Skeletal muscle satellite cell (primary cell): ENCODE results near the gene CLDND2.

ENCODE experiments used
- H3K27me3 ChIP-seq: 2 replicates; pipeline ENCODE4 v1.7.0; 2013; ENCODE audit warnings: low read length; ENCODE audit not compliant: control insufficient read depth, insufficient read depth
- H3K36me3 ChIP-seq: 2 replicates; pipeline ENCODE4 v1.7.0; 2013; ENCODE audit warnings: mild to moderate bottlenecking, control low read depth, low read length; ENCODE audit not compliant: insufficient read depth
- H3K4me1 ChIP-seq: 2 replicates; pipeline ENCODE4 v1.7.0; 2013; ENCODE audit warnings: low read length; ENCODE audit not compliant: control insufficient read depth, insufficient read depth
- H3K4me2 ChIP-seq: 2 replicates; pipeline ENCODE4 v1.7.0; 2013; ENCODE audit warnings: mild to moderate bottlenecking, low read length
- H3K4me3 ChIP-seq: 2 replicates; pipeline ENCODE4 v1.7.0; 2013; ENCODE audit warnings: low read length
- H3K9ac ChIP-seq: 2 replicates; pipeline ENCODE4 v1.7.0; 2013; ENCODE audit warnings: mild to moderate bottlenecking, low read depth, low read length, moderate library complexity
- H3K9me3 ChIP-seq: replicated peaks from 2 replicates; pipeline ENCODE4 v1.7.0; 2013; ENCODE audit warnings: mild to moderate bottlenecking, control low read depth, low read length

Gene CLDND2

DNA sequence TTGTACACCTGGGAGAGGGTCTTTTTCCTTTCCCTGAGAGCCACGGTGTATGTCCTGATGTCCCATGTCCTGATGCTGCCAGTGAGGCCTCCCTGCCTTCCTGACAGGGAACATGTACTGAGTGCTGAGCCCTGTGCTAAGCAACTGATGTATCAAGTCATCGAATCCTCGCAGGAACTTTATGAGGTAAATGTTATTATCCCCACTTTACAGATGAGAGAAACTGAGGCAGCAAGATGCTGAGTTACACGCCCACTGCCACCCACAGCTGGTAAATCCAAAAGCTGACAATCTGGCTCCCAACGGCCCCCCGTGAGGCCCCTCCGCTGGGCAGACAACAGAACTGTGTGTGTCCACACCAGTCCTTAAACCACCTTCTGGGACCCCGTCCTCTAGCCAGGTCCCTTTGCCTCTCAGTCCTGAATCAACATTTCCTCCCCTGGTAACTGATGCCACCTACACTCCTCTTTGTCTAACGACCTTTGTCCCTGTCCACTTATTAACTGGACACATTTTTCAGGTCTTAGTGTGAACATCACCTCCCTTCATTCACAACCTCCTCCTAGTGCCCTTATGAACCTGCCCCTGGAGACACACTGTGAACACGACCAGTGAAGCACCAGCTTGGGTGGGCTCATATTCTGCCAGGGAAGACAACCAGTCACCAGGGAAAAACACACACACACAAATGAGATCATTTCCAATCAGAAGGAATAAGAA lies 21.4 kb downstream of the CLDND2 start:
- Histone ChIP-seq H3K4me3 (no peak overlapping the region), H3K36me3 (peaks cover 37% of the 10 kb centered on the region), H3K27me3 (no peaks in the 10 kb centered on the region), H3K9me3 (no peaks in the 10 kb centered on the region), H3K4me2 (no peak overlapping the region), H3K4me1 (peaks cover 11% of the 10 kb centered on the region), H3K9ac (no peak overlapping the region)

DNA sequence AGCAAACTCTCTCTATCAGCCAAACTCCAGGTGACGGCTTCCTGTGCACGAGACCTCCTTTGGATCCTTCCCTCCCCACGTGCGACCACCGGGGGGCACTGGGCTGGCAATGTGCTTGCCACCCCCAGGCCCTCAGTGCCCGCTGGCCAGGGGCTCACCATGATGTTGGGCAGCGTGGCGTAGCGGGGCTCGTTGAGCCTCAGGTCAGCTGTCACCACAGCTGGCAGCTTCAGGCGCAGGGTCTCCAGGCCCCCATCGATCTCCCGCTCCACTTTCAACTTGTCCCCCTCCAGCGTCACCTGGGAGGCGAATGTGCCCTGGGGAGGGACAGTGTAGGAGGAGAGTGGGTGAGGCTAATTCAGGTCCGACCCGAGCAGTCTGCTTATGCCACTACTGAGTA lies 22.1 kb downstream of the CLDND2 start:
- H3K9ac ChIP-seq, result no peak overlapping the region
- H3K4me2 ChIP-seq, result no peak overlapping the region
- no peak overlapping the region for H3K4me3 ChIP-seq
- peaks cover 11% of the 10 kb centered on the region for H3K4me1 ChIP-seq
- H3K27me3 ChIP-seq, result no peaks in the 10 kb centered on the region
- H3K9me3 ChIP-seq, result no peaks in the 10 kb centered on the region
- H3K36me3 ChIP-seq, result peaks cover 35% of the 10 kb centered on the region

DNA sequence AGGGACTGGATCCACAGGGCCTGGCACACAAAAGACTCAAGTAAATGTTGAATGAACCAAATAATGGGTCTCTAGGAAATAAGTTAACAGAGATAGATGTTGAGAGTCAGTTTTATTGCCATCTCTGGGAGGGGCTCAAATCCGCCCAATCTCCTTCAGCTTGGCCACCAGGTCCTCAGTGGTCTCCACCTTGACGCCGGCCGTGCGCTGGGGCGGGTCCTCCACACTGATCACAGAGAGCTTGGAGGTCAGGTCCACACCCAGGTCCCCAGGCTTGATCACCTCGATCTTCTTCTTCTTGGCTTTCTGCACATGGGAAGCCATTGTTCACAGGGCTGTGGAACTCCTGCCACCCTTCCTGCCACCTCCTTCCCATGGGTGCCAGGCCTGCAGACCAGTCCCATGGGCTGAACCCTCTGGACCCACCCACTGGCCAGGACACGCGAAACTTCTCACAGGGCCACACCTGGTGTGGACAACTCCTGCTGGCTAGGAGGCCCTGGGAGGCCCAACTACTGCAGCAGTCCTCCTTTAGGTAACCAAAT lies 23.7 kb downstream of the CLDND2 start:
- Histone ChIP-seq H3K4me2 (no peak overlapping the region), H3K27me3 (no peaks in the 10 kb centered on the region), H3K9me3 (no peaks in the 10 kb centered on the region), H3K4me1 (peaks cover 8% of the 10 kb centered on the region), H3K36me3 (peaks cover 25% of the 10 kb centered on the region), H3K9ac (no peak overlapping the region), H3K4me3 (no peak overlapping the region)

DNA sequence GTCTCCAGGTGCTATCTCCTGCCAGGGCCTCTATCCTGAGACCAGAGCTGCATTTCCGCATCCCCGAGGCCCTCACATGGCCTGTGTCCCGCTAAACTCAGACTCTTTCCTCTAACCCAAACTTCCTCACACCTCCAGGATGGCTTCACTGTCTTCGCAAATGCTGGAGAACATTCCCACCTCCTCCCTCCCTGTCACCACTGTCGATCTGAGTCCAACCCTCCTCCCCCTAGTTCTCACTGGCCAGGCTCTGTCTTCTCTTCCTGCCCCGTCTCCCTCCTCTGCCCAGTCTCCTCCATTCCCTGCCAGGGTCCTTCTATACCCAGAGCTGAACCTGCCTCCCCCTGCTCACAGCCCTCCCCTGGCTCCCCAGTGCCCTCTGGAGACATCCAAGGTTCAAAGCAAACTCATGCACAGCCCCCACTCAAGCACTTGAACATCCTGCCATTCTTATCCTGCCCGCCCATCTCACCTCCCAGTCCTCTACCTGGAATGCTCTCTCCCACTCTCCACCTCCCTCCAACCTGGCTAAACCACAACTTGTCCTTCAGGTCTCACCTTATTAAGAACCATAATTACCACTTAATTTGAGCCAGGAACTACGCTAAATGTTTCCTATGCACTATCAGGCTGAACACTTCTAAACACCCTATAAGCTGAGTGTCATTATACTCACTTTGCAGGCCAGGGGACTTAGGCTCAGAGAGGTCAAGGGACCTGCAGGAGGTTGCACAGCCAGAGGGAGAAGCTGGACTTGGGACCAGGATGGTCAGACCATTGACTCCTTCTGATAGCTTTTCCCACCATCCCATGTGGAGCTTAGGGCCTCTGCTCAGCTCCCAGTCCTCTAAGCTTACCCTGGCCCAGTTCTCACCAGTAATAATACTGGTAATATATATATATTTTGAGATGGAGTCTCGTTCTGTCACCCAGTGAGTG lies 25.9 kb downstream of the CLDND2 start:
- peaks cover 25% of the 10 kb centered on the region for H3K36me3 ChIP-seq
- H3K27me3 ChIP-seq, result no peaks in the 10 kb centered on the region
- no peak overlapping the region for H3K4me3 ChIP-seq
- peaks cover 16% of the 10 kb centered on the region for H3K4me1 ChIP-seq
- H3K4me2 ChIP-seq, result no peak overlapping the region
- H3K9ac ChIP-seq, result no peak overlapping the region
- no peaks in the 10 kb centered on the region for H3K9me3 ChIP-seq

DNA sequence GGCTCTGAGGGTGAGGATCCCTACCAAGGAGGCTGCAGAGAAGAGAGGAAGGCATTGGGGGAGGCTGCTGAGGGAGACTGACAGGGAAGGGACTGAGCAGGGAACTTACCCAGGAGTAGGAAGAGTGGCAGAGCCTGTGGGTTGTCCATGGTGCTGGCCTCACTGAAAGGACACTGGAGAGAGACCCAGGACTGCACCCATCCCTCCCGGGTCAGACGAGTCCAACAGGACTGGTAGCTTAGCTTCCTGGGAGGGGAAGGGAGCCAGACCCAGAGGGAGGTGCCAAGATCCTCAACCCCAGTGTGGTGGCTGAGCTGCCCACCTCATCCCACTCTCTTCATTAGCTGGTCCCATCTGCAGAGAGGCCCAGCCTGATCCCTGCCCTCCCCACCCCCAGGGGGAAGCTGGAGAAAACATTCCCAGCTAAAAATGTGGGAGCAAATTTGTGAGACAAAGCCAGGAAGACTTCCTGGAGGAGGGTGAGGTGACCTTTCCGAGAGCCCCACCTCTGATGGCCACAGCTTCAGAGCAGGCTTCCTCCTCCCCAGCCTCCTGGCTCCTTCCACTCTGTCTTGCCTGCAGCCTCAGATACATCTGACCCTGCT lies 26.7 kb downstream of the CLDND2 start, which contains the start of gene VSIG10L:
Gene VSIG10L, minus strand, starts transcription at position 164 of the 605 bp plus-strand sequence. Its CDS starts 15 bp downstream, at position 149.
- Histone ChIP-seq H3K27me3 (no peaks in the 10 kb centered on the region), H3K4me1 (peaks cover 16% of the 10 kb centered on the region), H3K4me2 (no peak within 1 kb of the TSS), H3K9ac (no peak within 1 kb of the TSS), H3K36me3 (peaks cover 20% of the 10 kb centered on the region), H3K9me3 (no peaks in the 10 kb centered on the region), H3K4me3 (no peak within 1 kb of the TSS)

DNA sequence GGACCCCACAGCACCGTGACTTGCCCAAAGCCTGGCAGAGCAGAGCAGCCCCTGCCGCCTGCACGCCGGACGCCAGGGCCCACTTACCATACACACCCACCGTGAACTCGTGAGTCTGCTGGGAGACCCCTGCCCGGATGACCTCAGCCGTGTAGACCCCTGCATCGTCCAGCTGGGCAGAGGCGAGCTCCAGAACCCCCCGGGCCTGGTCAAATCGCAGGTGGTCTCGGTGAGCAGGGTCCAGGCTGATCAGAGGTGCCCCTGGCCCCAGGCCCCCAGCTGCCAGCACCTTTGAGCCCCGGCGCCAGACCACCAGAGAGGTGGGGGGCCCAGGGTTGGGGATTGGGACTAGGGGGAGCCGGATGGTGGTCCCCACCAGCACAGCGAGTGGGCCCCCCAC lies 27.7 kb downstream of the CLDND2 start:
- no peak overlapping the region for H3K4me3 ChIP-seq
- no peak overlapping the region for H3K4me2 ChIP-seq
- no peaks in the 10 kb centered on the region for H3K9me3 ChIP-seq
- H3K27me3 ChIP-seq, result no peaks in the 10 kb centered on the region
- H3K36me3 ChIP-seq, result peaks cover 12% of the 10 kb centered on the region
- peaks cover 16% of the 10 kb centered on the region for H3K4me1 ChIP-seq
- no peak overlapping the region for H3K9ac ChIP-seq

DNA sequence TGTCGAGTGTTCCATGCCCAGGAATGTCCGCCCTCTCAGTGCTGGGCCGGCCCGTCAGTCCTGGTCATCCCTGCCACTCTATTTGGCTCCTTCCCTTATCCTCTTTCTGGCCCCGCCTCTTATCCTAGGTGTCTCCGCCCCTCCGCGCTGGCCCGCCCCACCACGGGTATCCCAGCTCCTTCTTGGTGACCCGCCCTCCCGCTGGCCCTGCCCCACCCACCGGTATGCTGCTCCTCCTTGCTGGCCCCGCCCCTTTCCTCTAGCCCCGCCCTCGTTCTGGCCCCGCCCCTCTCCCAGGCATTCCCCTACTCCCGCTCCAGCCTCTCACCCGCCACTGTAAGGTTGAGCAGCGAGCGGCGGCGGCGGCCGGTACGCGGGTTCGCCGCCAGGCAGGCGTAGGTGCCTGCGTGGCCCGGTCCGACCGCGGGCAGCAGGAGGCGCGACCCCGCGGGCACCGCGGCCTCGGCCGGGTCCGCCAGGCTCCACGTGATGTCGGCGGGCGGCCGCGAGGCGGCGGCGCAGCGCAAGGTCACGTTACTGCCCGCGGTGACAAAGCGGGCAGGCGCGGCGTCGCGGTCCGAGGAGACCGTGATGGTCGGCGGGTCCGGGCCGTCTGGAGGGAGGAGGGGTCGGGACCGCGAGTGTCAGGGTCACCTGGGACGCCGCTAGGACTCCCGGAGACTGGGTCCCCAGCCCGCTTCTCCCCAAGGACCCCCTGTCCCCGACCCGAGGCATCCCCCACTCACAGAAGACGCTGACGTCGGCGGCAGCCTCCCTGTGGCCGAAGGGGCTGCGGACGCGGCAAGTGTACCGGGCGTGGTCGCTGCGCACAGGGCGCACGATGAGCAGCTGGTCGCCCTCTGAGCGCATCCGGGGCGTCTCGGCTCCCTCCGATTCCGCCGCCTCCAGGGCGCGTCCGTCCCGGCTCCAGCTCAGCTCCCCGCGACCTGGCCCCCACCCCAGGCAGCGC lies 28.8 kb downstream of the CLDND2 start:
- peaks cover 16% of the 10 kb centered on the region for H3K4me1 ChIP-seq
- peak overlapping the region; percentile 73 for H3K9ac ChIP-seq
- peaks cover 5% of the 10 kb centered on the region for H3K36me3 ChIP-seq
- peak overlapping the region; percentile 93 for H3K4me2 ChIP-seq
- H3K9me3 ChIP-seq, result no peaks in the 10 kb centered on the region
- no peaks in the 10 kb centered on the region for H3K27me3 ChIP-seq
- peak overlapping the region; percentile 86 for H3K4me3 ChIP-seq

DNA sequence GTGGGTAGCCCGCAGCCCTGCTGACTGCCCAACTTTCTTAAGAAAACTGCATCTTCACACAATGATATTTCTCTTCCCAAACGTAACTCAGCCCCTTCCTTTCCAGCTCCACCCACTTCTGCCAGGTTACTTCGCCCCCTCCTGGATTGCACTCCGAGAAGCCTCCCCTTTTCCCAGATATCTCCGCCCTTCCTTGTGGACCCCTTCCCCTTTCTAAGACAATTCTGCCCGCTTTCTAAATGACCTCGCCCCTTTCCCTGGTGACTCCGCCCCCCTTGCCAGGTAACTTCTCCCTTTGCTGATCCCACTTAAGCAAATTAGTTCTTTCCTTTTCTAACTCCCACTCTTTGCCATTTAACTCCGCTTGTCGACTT lies 29.5 kb downstream of the CLDND2 start:
- H3K9ac ChIP-seq, result peak overlapping the region; percentile 65

DNA sequence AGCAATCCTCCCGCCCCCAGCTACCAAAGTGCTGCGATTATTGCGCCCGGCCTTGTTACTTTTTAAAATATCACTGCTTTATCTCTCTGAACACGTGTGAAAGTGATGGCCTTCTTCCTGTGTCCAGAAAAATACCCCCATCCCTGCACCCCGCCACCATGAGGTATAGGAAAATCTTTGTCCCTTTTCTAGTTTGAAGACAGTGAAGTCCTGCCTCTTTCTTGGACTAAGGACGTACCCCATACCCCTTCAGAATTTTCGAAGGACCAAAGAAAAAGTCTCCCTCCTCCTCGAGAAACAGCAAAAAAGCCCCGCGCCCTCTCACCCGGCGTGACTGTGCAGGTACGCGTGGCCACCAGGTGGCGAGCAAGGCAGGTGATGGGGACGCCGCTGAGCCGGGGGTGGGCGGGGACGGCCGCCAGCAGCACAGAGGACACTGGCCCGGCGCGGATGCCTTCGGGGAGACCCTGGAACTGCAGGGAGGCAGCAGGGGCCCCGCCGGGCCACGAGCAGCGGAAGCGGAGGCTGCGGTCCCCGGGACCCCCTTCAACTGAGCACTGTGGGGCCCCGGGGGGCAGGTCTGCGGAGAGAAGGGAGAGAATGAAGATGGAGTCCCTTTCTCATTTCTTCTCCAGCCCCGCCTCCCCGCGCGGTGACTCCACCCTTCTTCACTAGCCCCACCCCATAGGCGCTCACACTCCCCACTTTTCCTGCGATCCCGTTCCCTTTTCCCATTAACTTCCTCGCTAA lies 30.1 kb downstream of the CLDND2 start:
- H3K4me3 ChIP-seq, result peak overlapping the region; percentile 81
- peak overlapping the region; percentile 93 for H3K4me2 ChIP-seq
- H3K27me3 ChIP-seq, result no peaks in the 10 kb centered on the region
- H3K9ac ChIP-seq, result peak overlapping the region; percentile 65
- peaks cover 16% of the 10 kb centered on the region for H3K4me1 ChIP-seq
- H3K36me3 ChIP-seq, result no peaks in the 10 kb centered on the region
- H3K9me3 ChIP-seq, result no peaks in the 10 kb centered on the region

More for the DNA sequence above, 29.5 kb downstream of the CLDND2 start:
- Histone ChIP-seq H3K27me3 (no peaks in the 10 kb centered on the region), H3K9me3 (no peaks in the 10 kb centered on the region), H3K4me1 (peaks cover 16% of the 10 kb centered on the region), H3K4me2 (peak overlapping the region; percentile 93), H3K36me3 (no peaks in the 10 kb centered on the region), H3K4me3 (peak overlapping the region; percentile 81)
